ENCODE data around the gene ABHD12.

Gene ABHD12

DNA sequence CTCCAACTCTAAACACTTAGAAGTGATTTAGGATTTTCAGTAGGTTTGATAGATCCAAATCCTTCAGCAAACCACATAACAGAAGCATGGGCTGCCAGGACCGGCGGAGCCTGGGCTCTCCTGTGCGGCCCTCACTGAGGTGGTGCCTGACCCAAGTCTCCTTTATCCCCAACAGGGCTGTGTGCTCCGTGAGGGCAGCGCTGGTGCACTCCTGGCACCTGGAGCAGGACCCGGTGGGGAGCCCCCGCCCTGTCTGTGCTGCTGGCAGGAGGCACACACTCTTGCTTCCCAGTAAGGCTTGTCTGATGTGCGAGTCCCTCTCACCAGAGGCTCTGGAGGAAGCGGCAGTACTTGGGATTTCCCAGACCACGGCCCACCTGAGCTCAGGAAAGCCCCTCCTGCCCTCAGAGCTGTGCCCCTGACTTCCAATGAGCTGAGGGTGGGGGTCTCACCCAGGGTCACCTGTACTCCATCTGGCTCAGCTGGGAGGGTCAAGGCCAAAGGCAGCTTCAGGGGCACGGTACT, 86.5 kb downstream of the ABHD12 start:
- H4K20me1 ChIP-seq (ENCODE audit: insufficient read depth, low read length) = peaks cover 20% of the 10 kb centered on the region

DNA sequence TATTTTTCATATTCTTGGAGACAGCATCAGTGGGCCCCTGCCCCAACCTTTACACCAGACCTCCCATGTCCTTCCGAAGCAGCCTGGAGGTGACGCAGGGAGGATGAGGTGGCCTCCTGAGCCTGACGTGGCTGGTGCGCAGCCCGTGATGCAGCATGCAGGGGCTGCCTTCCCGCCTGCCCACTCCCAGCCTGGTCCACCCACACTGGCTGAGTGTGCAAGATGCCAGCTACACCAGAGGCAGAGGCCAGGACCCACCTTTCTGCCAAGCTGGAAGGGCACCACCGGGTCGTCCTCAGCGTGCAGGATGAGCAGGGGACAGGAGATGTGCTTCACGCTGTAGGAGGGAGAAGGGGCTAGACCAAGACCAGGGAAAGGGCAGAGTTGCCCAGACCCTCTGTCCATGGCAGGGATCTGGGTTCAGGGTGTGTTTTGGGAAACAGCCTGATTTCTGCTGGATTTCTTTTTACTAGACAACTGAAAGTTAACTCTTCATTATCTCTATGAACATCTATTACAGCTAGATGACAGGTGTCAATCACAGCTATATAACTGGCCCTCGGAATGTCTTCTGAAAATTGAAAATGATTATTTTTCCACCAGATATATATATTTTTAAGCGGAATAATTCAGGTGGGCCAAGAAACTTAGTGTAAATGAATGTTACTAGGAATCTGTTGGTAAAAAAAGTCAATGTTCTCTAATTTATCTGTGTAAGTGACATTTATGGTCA, 87.2 kb downstream of the ABHD12 start:
- Histone ChIP-seq H3K9me3 (ENCODE audit: insufficient read depth, low read length, severe bottlenecking) (no peaks in the 10 kb centered on the region), H3K4me3 (ENCODE audit: low read depth in 1 of 2, low read length in 2 of 2) (no peak overlapping the region), H3K4me1 (ENCODE audit: insufficient read depth, low read length) (no peaks in the 10 kb centered on the region), H3K27ac (ENCODE audit: low read length) (no peak overlapping the region), H3K79me2 (ENCODE audit: insufficient read depth, low read length) (no peaks in the 10 kb centered on the region), H2AFZ (ENCODE audit: low read depth, low read length) (no peak overlapping the region), H3K27me3 (ENCODE audit: insufficient read depth, low read length, poor library complexity) (no peaks in the 10 kb centered on the region), H3K4me2 (ENCODE audit: insufficient read depth, low read length) (no peak overlapping the region), H3K9ac (ENCODE audit: low read depth, low read length) (no peak overlapping the region), H4K20me1 (ENCODE audit: insufficient read depth, low read length) (peaks cover 15% of the 10 kb centered on the region), H3K36me3 (ENCODE audit: insufficient read depth, low read length) (peaks cover 83% of the 10 kb centered on the region)
- DNase-seq (no peak), ATAC-seq (ENCODE audit: insufficient read depth, low read depth) (no peak)
- TF ChIP-seq CTCF (IDR thresholded peaks at IDR 0.05; ENCODE audit: borderline replicate concordance, extremely low read depth, low read length, poor library complexity, severe bottlenecking) (no peak), EZH2 (IDR thresholded peaks at IDR 0.05; ENCODE audit: borderline replicate concordance, low read depth, low read length, severe bottlenecking) (no peak)

More for the DNA sequence above, 86.5 kb downstream of the ABHD12 start:
- Histone ChIP-seq H3K4me3 (ENCODE audit: low read depth in 1 of 2, low read length in 2 of 2) (no peak overlapping the region), H3K27me3 (ENCODE audit: insufficient read depth, low read length, poor library complexity) (no peaks in the 10 kb centered on the region), H3K36me3 (ENCODE audit: insufficient read depth, low read length) (peaks cover 83% of the 10 kb centered on the region), H3K9me3 (ENCODE audit: insufficient read depth, low read length, severe bottlenecking) (no peaks in the 10 kb centered on the region), H3K79me2 (ENCODE audit: insufficient read depth, low read length) (no peaks in the 10 kb centered on the region), H2AFZ (ENCODE audit: low read depth, low read length) (no peak overlapping the region), H3K4me2 (ENCODE audit: insufficient read depth, low read length) (no peak overlapping the region), H3K9ac (ENCODE audit: low read depth, low read length) (no peak overlapping the region), H3K4me1 (ENCODE audit: insufficient read depth, low read length) (no peaks in the 10 kb centered on the region), H3K27ac (ENCODE audit: low read length) (no peak overlapping the region)
- TF ChIP-seq CTCF (IDR thresholded peaks at IDR 0.05; ENCODE audit: borderline replicate concordance, extremely low read depth, low read length, poor library complexity, severe bottlenecking) = no peak
- DNase-seq (no peak), ATAC-seq (ENCODE audit: insufficient read depth, low read depth) (no peak)

DNA sequence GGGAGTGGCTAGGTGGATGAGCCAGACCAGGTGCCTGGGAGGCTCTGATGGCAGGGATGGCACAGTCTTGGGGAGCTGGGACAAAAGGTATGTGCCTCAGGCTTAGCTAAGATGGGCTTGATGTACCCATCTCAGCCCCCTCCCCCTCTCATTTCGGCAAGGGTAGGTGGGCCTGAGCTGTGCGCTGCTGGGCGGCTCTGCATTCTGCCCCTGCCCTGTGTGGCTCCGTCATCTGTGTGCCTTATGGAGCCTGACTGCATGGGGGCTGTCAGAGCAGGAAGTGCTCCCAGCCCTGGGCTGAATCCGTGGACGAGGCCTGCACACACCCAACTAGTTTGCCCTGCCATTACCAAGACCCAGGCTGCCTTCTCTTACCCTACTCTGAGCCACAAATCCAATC, 88.0 kb downstream of the ABHD12 start:
- no peaks in the 10 kb centered on the region for H3K27me3 ChIP-seq (ENCODE audit: insufficient read depth, low read length, poor library complexity)
- no peaks in the 10 kb centered on the region for H3K79me2 ChIP-seq (ENCODE audit: insufficient read depth, low read length)
- no peak overlapping the region for H3K9ac ChIP-seq (ENCODE audit: low read depth, low read length)
- no peak overlapping the region; the same call in 1 of the 2 replicates for H3K27ac ChIP-seq (ENCODE audit: low read length)
- H3K4me2 ChIP-seq (ENCODE audit: insufficient read depth, low read length) = no peak overlapping the region
- peaks cover 81% of the 10 kb centered on the region for H3K36me3 ChIP-seq (ENCODE audit: insufficient read depth, low read length)
- no peak for DNase-seq
- TF ChIP-seq CTCF (IDR thresholded peaks at IDR 0.05; ENCODE audit: borderline replicate concordance, extremely low read depth, low read length, poor library complexity, severe bottlenecking) (no peak), EZH2 (IDR thresholded peaks at IDR 0.05; ENCODE audit: borderline replicate concordance, low read depth, low read length, severe bottlenecking) (no peak)
- no peaks in the 10 kb centered on the region for H3K4me1 ChIP-seq (ENCODE audit: insufficient read depth, low read length)
- no peak overlapping the region for H3K4me3 ChIP-seq (ENCODE audit: low read depth in 1 of 2, low read length in 2 of 2)
- ATAC-seq (ENCODE audit: insufficient read depth, low read depth) = no peak
- peaks cover 16% of the 10 kb centered on the region for H4K20me1 ChIP-seq (ENCODE audit: insufficient read depth, low read length)
- H2AFZ ChIP-seq (ENCODE audit: low read depth, low read length) = no peak overlapping the region
- no peaks in the 10 kb centered on the region for H3K9me3 ChIP-seq (ENCODE audit: insufficient read depth, low read length, severe bottlenecking)

Measured in DND-41 (cell line).